Measurements from ENCODE around the gene OPRL1.
"Not testable (repeated sequence)": the region's sequence is repeated elsewhere in the genome, so short reads cannot be mapped to it uniquely, and the experiment has no call there.

Gene OPRL1

GRCh38 chr20:64073476-64074183 lies 6.3 kb upstream of the OPRL1 start:
- DNase-seq = no peak

GRCh38 chr20:64074184-64074789 lies 5.6 kb upstream of the OPRL1 start:
- DNase-seq = no peak

GRCh38 chr20:64074963-64075362 lies 4.9 kb upstream of the OPRL1 start:
- DNase-seq = no peak

- DNase-seq = no peak
Observed at GRCh38 chr20:64075556-64075955, 4.3 kb upstream of the OPRL1 start.

GRCh38 chr20:64076061-64076997 lies 3.6 kb upstream of the OPRL1 start:
- DNase-seq = no peak

- no peak for DNase-seq
Observed at GRCh38 chr20:64077094-64077493, 2.8 kb upstream of the OPRL1 start.

- DNase-seq = no peak
Observed at GRCh38 chr20:64077541-64077875, 2.4 kb upstream of the OPRL1 start.

GRCh38 chr20:64077876-64078551 lies 1.9 kb upstream of the OPRL1 start:
- DNase-seq = no peak

GRCh38 chr20:64078934-64079272 lies 979 bp upstream of the OPRL1 start:
- no peak for DNase-seq

GRCh38 chr20:64079273-64080012 lies 439 bp upstream of the OPRL1 start, which contains the start of gene RGS19:
TSS of gene RGS19 (minus strand) at chr20:64079518. CDS start at chr20:64076886, 2,632 bp downstream.
- DNase-seq = peak; percentile 10

- no peak for DNase-seq
Observed at GRCh38 chr20:64080813-64081623, 1.1 kb downstream of the OPRL1 start.

- DNase-seq = no peak
Observed at GRCh38 chr20:64081624-64081964, 1.7 kb downstream of the OPRL1 start.

GRCh38 chr20:64082126-64082731 lies 2.3 kb downstream of the OPRL1 start:
- no peak for DNase-seq

- DNase-seq = no peak
Observed at GRCh38 chr20:64082820-64083377, 3.0 kb downstream of the OPRL1 start.

- DNase-seq = peak; percentile 37
Observed at GRCh38 chr20:64083378-64083803, 3.5 kb downstream of the OPRL1 start.

- DNase-seq = no peak
Observed at GRCh38 chr20:64083804-64084684, 4.2 kb downstream of the OPRL1 start, which contains the start of gene LKAAEAR1. TSS of gene LKAAEAR1 (minus strand) at chr20:64084398. CDS start at chr20:64084219, 179 bp downstream.

- DNase-seq = no peak
Observed at GRCh38 chr20:64084685-64085152, 4.8 kb downstream of the OPRL1 start.

GRCh38 chr20:64086801-64087200 lies 6.9 kb downstream of the OPRL1 start:
- DNase-seq = no peak

GRCh38 chr20:64087226-64087825 lies 7.4 kb downstream of the OPRL1 start:
- not testable (repeated sequence) for DNase-seq

Data from NCI-H748 treated with DMSO at 0.1 percent for 48 hours (cell line).